ENCODE data around the gene PPP2R2C. TPM values are rescaled to one million over a fixed set of nuclear protein-coding genes. Genes with fewer than 3 reads are reported as not detected.

The PPP2R2C gene
- total RNA-seq, 1 experiment from 2014 or later, result not detected

DNA sequence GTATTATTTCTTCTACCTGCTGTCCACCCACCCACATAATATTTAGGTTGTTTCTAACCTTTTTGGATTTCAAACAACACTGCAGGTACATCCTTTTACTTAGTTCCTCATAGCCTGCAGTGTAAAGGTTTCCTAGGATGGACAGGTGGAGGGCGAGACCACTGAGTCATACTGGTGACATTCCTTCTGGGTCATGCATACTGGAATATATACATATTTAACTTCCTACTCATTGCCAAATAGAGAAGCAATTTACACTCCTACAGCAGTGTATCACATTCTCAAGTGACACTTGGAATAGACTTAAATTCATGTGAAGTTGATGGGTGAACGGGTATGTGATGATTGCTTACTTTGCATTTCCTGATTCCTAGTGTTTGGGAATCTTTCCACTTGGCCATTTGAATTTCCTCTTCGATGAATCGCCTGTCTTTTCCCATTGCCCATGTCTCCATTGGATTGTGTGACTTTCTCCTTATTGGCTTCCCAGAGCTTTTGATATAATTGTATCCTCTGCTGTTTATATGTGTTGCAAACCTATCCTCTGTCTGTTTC lies 8.2 kb upstream of the PPP2R2C start:
- Histone ChIP-seq H3K4me1 (ENCODE audit: insufficient read depth, low read length, poor library complexity, severe bottlenecking) (no peaks in the 10 kb centered on the region), H3K36me3 (ENCODE audit: insufficient read depth, low read length, poor library complexity, severe bottlenecking) (no peaks in the 10 kb centered on the region), H3K27ac (ENCODE audit: low read depth, low read length, poor library complexity, severe bottlenecking) (no peak overlapping the region), H3K4me3 (ENCODE audit: low read depth, low read length, poor library complexity, severe bottlenecking) (no peak overlapping the region), H3K9me3 (ENCODE audit: low read depth, low read length, poor library complexity, severe bottlenecking) (peaks cover 4% of the 10 kb centered on the region), H3K27me3 (replicated peaks; ENCODE audit: insufficient read depth, low read depth, low read length, poor library complexity) (peaks cover 76% of the 10 kb centered on the region)
- ChIA-PET CTCF (no interaction called here), POLR2A (ENCODE audit: low non-redundant PET) (no interaction called here)
- DNase-seq (ENCODE audit: low spot score), result no peak
- TF ChIP-seq, protein P1, sequence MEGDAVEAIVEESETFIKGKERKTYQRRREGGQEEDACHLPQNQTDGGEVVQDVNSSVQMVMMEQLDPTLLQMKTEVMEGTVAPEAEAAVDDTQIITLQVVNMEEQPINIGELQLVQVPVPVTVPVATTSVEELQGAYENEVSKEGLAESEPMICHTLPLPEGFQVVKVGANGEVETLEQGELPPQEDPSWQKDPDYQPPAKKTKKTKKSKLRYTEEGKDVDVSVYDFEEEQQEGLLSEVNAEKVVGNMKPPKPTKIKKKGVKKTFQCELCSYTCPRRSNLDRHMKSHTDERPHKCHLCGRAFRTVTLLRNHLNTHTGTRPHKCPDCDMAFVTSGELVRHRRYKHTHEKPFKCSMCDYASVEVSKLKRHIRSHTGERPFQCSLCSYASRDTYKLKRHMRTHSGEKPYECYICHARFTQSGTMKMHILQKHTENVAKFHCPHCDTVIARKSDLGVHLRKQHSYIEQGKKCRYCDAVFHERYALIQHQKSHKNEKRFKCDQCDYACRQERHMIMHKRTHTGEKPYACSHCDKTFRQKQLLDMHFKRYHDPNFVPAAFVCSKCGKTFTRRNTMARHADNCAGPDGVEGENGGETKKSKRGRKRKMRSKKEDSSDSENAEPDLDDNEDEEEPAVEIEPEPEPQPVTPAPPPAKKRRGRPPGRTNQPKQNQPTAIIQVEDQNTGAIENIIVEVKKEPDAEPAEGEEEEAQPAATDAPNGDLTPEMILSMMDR (conservative IDR thresholded peaks at IDR 0.05; ENCODE audit: low read depth, low read length), result no peak
- TF ChIP-seq EZH2 (IDR thresholded peaks at IDR 0.05; ENCODE audit: borderline replicate concordance, low read depth, low read length, poor library complexity, severe bottlenecking), result no peak
- intact Hi-C loops (cut with micrococcal nuclease; ENCODE audit: unreplicated experiment), result no loop called here
- no TSS peak for BruUV-seq (replicated peaks)

DNA sequence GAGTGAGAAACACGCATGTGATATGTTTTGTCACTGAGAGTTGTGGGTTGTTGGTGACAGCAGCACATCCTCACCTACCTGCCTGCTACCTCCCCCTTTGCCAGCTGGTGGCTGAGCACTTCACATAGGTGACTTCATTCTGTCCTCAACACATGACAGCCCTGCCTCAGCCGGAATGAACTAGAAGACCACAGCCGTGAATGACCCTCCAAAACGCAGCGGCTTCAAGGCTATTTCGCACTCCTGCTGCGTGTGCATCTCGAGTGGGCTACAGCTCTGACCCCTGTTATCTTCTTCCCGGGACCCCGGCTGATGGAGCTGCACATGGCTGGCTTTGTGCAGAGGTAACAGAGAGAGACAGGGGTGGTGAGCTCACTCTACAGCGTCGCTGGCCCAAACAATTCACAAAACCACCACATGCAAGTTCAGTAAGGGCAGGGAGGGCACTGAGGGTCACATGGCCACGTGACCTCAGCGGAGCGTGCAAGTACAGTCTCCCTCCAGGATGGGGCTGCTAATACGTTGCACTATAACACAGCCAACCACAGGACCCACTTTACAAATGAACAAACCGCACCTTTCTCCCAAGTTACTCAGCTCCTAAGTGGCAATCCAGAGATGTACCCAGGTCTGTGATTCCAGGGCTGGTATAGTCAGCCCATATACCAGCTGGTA lies 6.3 kb upstream of the PPP2R2C start:
- DNase-seq (ENCODE audit: low spot score), result no peak
- Histone ChIP-seq H3K27me3 (replicated peaks; ENCODE audit: insufficient read depth, low read depth, low read length, poor library complexity) (peaks cover 63% of the 10 kb centered on the region), H3K4me3 (ENCODE audit: low read depth, low read length, poor library complexity, severe bottlenecking) (no peak overlapping the region), H3K36me3 (ENCODE audit: insufficient read depth, low read length, poor library complexity, severe bottlenecking) (no peaks in the 10 kb centered on the region), H3K9me3 (ENCODE audit: low read depth, low read length, poor library complexity, severe bottlenecking) (no peaks in the 10 kb centered on the region), H3K4me1 (ENCODE audit: insufficient read depth, low read length, poor library complexity, severe bottlenecking) (no peaks in the 10 kb centered on the region), H3K27ac (ENCODE audit: low read depth, low read length, poor library complexity, severe bottlenecking) (no peak overlapping the region)
- ChIA-PET CTCF (no interaction called here), POLR2A (ENCODE audit: low non-redundant PET) (no interaction called here)
- no TSS peak for BruUV-seq (replicated peaks)
- intact Hi-C loops (cut with micrococcal nuclease; ENCODE audit: unreplicated experiment), result no loop called here
- TF ChIP-seq, protein P1 (conservative IDR thresholded peaks at IDR 0.05; ENCODE audit: low read depth, low read length), result no peak
- no peak for TF ChIP-seq EZH2 (IDR thresholded peaks at IDR 0.05; ENCODE audit: borderline replicate concordance, low read depth, low read length, poor library complexity, severe bottlenecking)

DNA sequence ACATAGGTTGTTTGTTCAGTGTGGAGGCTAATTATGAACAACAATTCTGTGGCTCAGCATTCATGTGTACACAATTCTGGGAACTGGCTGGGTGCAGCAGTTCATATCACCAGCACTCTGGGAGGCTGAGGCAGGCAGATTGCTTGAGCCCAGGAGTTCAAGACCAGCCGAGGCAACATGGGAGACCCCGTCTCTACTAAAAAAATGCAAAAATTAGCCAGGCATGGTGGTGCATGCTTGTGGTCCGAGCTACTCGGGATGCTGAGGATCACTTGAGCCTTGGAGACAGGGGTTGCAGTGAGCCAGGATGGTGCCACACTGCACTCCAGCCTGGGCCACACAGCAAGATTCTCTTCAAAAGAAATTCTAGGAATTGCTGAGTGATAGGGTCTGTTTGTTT lies 4.5 kb upstream of the PPP2R2C start:
- Histone ChIP-seq H3K4me1 (ENCODE audit: insufficient read depth, low read length, poor library complexity, severe bottlenecking) (no peaks in the 10 kb centered on the region), H3K36me3 (ENCODE audit: insufficient read depth, low read length, poor library complexity, severe bottlenecking) (no peaks in the 10 kb centered on the region), H3K27me3 (replicated peaks; ENCODE audit: insufficient read depth, low read depth, low read length, poor library complexity) (peaks cover 57% of the 10 kb centered on the region), H3K9me3 (ENCODE audit: low read depth, low read length, poor library complexity, severe bottlenecking) (no peaks in the 10 kb centered on the region), H3K27ac (ENCODE audit: low read depth, low read length, poor library complexity, severe bottlenecking) (no peak overlapping the region), H3K4me3 (ENCODE audit: low read depth, low read length, poor library complexity, severe bottlenecking) (no peak overlapping the region)
- CTCF ChIA-PET, result no interaction called here
- POLR2A ChIA-PET (ENCODE audit: low non-redundant PET), result no interaction called here
- intact Hi-C loops (cut with micrococcal nuclease; ENCODE audit: unreplicated experiment), result no loop called here
- DNase-seq (ENCODE audit: low spot score), result no peak
- BruUV-seq (replicated peaks), result no TSS peak
- TF ChIP-seq, protein P1 (conservative IDR thresholded peaks at IDR 0.05; ENCODE audit: low read depth, low read length), result no peak
- TF ChIP-seq EZH2 (IDR thresholded peaks at IDR 0.05; ENCODE audit: borderline replicate concordance, low read depth, low read length, poor library complexity, severe bottlenecking), result no peak
